HEK293 (cell line): ENCODE data around the gene EIF4E2.

Experiments
- CTCF ChIA-PET: fragments of 350-600 bp; formaldehyde crosslinking; extraction: SDS; loops from one replicate; lab custom pipeline; 2021; ENCODE audit warnings: antibody characterized with exemption; lab: Yijun Ruan, JAX
- POLR2A ChIA-PET: fragments of 300-600 bp; formaldehyde crosslinking; extraction: SDS; loops from one replicate; lab custom pipeline; 2020; ENCODE audit warnings: antibody characterized with exemption, inconsistent platforms; lab: Yijun Ruan, JAX
- H3K27ac ChIP-seq: fragments of 200-500 bp; sonication (Bioruptor generic); 2 replicates; pipeline ENCODE4 v1.5.1; 2014; ENCODE audit warnings: low read depth, low read length, control low read depth, inconsistent platforms; ENCODE audit errors: extremely low read depth
- H3K36me3 ChIP-seq, 2 experiments: fragments of 200-500 bp in 1 of 2; sonication (Bioruptor generic) in 1 of 2; 1 replicate in 1 of 2; 2 replicates in 1 of 2; pipeline ENCODE4 v1.5.1; 2014 to 2017; ENCODE audit warnings: inconsistent platforms in 2 of 2, low read length in 2 of 2; ENCODE audit not compliant: control insufficient read depth in 2 of 2, insufficient read depth in 1 of 2
- H3K4me1 ChIP-seq: fragments of 200-500 bp; sonication (Bioruptor generic); 2 replicates; pipeline ENCODE4 v1.5.1; 2014; ENCODE audit warnings: mild to moderate bottlenecking, low read length, inconsistent platforms; ENCODE audit not compliant: control insufficient read depth, insufficient read depth
- H3K4me3 ChIP-seq: 2 replicates; pipeline ENCODE4 v1.5.1; 2011; ENCODE audit warnings: low read depth, mild to moderate bottlenecking, control low read depth, low read length, moderate library complexity
- H3K9me3 ChIP-seq: fragments of 200-500 bp; sonication (Bioruptor generic); 2 replicates; pipeline ENCODE4 v1.5.1; 2014; ENCODE audit warnings: low read depth, low read length, inconsistent platforms; ENCODE audit not compliant: control insufficient read depth, insufficient read depth
- BCL11B ChIP-seq: fragments of 450-650 bp; formaldehyde crosslinking; IDR thresholded peaks from 2 replicates; pipeline ENCODE4 v1.5.1; 2016; ENCODE audit warnings: low read depth, missing biosample characterization, missing genetic modification characterization
- KLF17 ChIP-seq: fragments of 450-650 bp; formaldehyde crosslinking; IDR thresholded peaks from 2 replicates; pipeline ENCODE4 v1.5.1; 2016; ENCODE audit warnings: missing biosample characterization, missing genetic modification characterization
- SP7 ChIP-seq: fragments of 450-650 bp; formaldehyde crosslinking; IDR thresholded peaks from 2 replicates; pipeline ENCODE4 v1.5.1; 2016; ENCODE audit warnings: missing biosample characterization, missing genetic modification characterization
- TRIM28 ChIP-seq: IDR thresholded peaks from 2 replicates; pipeline ENCODE4 v1.6.1; 2011; ENCODE audit warnings: low read length, control low read depth, borderline replicate concordance
- WT1 ChIP-seq: fragments of 450-650 bp; formaldehyde crosslinking; IDR thresholded peaks from 2 replicates; pipeline ENCODE4 v1.5.1; 2016; ENCODE audit warnings: missing biosample characterization, missing genetic modification characterization
- YY1 ChIP-seq: fragments of 450-650 bp; formaldehyde crosslinking; IDR thresholded peaks from 2 replicates; pipeline ENCODE4 v1.5.1; 2018; ENCODE audit warnings: missing biosample characterization, missing genetic modification characterization
- ZNF133 ChIP-seq: fragments of 450-650 bp; formaldehyde crosslinking; IDR thresholded peaks from 2 replicates; pipeline ENCODE4 v1.5.1; 2016; ENCODE audit warnings: missing biosample characterization, missing genetic modification characterization
- ZNF138 ChIP-seq: fragments of 450-650 bp; formaldehyde crosslinking; IDR thresholded peaks from 2 replicates; pipeline ENCODE4 v1.5.1; 2016; ENCODE audit warnings: missing biosample characterization, missing genetic modification characterization, borderline replicate concordance
- ZNF146 ChIP-seq: fragments of 450-650 bp; formaldehyde crosslinking; IDR thresholded peaks from 2 replicates; pipeline ENCODE4 v1.5.1; 2016; ENCODE audit warnings: missing biosample characterization, missing genetic modification characterization
- ZNF214 ChIP-seq: fragments of 450-650 bp; formaldehyde crosslinking; IDR thresholded peaks from 2 replicates; pipeline ENCODE4 v1.5.1; 2017; ENCODE audit warnings: missing biosample characterization, mild to moderate bottlenecking, missing genetic modification characterization, borderline replicate concordance
- ZNF266 ChIP-seq: fragments of 450-650 bp; formaldehyde crosslinking; IDR thresholded peaks from 2 replicates; pipeline ENCODE4 v1.5.1; 2016; ENCODE audit warnings: missing biosample characterization, missing genetic modification characterization, low read depth
- ZNF280C ChIP-seq: fragments of 450-650 bp; formaldehyde crosslinking; IDR thresholded peaks from 2 replicates; pipeline ENCODE4 v1.5.1; 2016; ENCODE audit warnings: missing biosample characterization, missing genetic modification characterization
- ZNF362 ChIP-seq: fragments of 450-650 bp; formaldehyde crosslinking; IDR thresholded peaks from 2 replicates; pipeline ENCODE4 v1.5.1; 2016; ENCODE audit warnings: missing biosample characterization, missing genetic modification characterization
- ZNF514 ChIP-seq: fragments of 450-650 bp; formaldehyde crosslinking; IDR thresholded peaks from 2 replicates; pipeline ENCODE4 v1.5.1; 2016; ENCODE audit warnings: missing biosample characterization, missing genetic modification characterization
- ZNF518A ChIP-seq: fragments of 450-650 bp; formaldehyde crosslinking; conservative IDR thresholded peaks from 2 replicates; pipeline ENCODE4 v1.5.1; 2016; ENCODE audit warnings: low read depth, missing biosample characterization, missing genetic modification characterization
- ZNF664 ChIP-seq: fragments of 450-650 bp; formaldehyde crosslinking; IDR thresholded peaks from 2 replicates; pipeline ENCODE4 v1.5.1; 2016; ENCODE audit warnings: missing biosample characterization, missing genetic modification characterization
- ZNF843 ChIP-seq: fragments of 450-650 bp; formaldehyde crosslinking; IDR thresholded peaks from 2 replicates; pipeline ENCODE4 v1.5.1; 2016; ENCODE audit warnings: missing biosample characterization, missing genetic modification characterization
- TF ChIP-seq, protein P1 (sequence below): fragments of 450-650 bp; formaldehyde crosslinking; IDR thresholded peaks from 2 replicates; pipeline ENCODE4 v1.5.1; 2016; ENCODE audit warnings: missing biosample characterization, missing genetic modification characterization, low read depth
- TF ChIP-seq, protein P2 (sequence below): fragments of 450-650 bp; formaldehyde crosslinking; IDR thresholded peaks from 2 replicates; pipeline ENCODE4 v1.5.1; 2016; ENCODE audit warnings: missing biosample characterization, missing genetic modification characterization

Gene EIF4E2

GRCh38 chr2:232526372-232526941 lies 24.0 kb upstream of the EIF4E2 start (continued):
- no peak for TF ChIP-seq ZNF138 (tag by site-specific recombination)
- no peak for TF ChIP-seq SP7 (tag by site-specific recombination)
- no peak for TF ChIP-seq ZNF664 (tag by site-specific recombination)
- TF ChIP-seq ZNF280C (tag by site-specific recombination) = no peak
- no peak for TF ChIP-seq BCL11B
- no peak for TF ChIP-seq ZNF518A (tag by site-specific recombination)

- CTCF ChIA-PET = no interaction called here
- H3K27ac ChIP-seq = no peak overlapping the region
- H3K4me1 ChIP-seq = no peaks in the 10 kb centered on the region
- TF ChIP-seq YY1 = no peak
- no peak for TF ChIP-seq ZNF514 (tag by site-specific recombination)
- no peak for TF ChIP-seq ZNF843 (tag by site-specific recombination)
- TF ChIP-seq ZNF214 (tag by site-specific recombination) = no peak
- no peak for TF ChIP-seq TRIM28
- TF ChIP-seq, protein P1, sequence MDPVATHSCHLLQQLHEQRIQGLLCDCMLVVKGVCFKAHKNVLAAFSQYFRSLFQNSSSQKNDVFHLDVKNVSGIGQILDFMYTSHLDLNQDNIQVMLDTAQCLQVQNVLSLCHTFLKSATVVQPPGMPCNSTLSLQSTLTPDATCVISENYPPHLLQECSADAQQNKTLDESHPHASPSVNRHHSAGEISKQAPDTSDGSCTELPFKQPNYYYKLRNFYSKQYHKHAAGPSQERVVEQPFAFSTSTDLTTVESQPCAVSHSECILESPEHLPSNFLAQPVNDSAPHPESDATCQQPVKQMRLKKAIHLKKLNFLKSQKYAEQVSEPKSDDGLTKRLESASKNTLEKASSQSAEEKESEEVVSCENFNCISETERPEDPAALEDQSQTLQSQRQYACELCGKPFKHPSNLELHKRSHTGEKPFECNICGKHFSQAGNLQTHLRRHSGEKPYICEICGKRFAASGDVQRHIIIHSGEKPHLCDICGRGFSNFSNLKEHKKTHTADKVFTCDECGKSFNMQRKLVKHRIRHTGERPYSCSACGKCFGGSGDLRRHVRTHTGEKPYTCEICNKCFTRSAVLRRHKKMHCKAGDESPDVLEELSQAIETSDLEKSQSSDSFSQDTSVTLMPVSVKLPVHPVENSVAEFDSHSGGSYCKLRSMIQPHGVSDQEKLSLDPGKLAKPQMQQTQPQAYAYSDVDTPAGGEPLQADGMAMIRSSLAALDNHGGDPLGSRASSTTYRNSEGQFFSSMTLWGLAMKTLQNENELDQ (tag by site-specific recombination) = no peak
- no peak for TF ChIP-seq ZNF362 (tag by site-specific recombination)
- TF ChIP-seq SP7 (tag by site-specific recombination) = no peak
- no peak for TF ChIP-seq ZNF146 (tag by site-specific recombination)
- no peak for TF ChIP-seq ZNF133 (tag by site-specific recombination)
- TF ChIP-seq, protein P2, sequence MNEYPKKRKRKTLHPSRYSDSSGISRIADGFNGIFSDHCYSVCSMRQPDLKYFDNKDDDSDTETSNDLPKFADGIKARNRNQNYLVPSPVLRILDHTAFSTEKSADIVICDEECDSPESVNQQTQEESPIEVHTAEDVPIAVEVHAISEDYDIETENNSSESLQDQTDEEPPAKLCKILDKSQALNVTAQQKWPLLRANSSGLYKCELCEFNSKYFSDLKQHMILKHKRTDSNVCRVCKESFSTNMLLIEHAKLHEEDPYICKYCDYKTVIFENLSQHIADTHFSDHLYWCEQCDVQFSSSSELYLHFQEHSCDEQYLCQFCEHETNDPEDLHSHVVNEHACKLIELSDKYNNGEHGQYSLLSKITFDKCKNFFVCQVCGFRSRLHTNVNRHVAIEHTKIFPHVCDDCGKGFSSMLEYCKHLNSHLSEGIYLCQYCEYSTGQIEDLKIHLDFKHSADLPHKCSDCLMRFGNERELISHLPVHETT (tag by site-specific recombination) = no peak
- no peak for TF ChIP-seq ZNF266 (tag by site-specific recombination)
- TF ChIP-seq WT1 (tag by site-specific recombination) = no peak
- TF ChIP-seq KLF17 (tag by site-specific recombination) = no peak
- H3K36me3 ChIP-seq = no peaks in the 10 kb centered on the region
- H3K9me3 ChIP-seq = no peaks in the 10 kb centered on the region
- POLR2A ChIA-PET = no interaction called here
- H3K4me3 ChIP-seq = no peak overlapping the region
These were observed 22.5 kb upstream of the EIF4E2 start for GRCh38 chr2:232527905-232528470.
